Keratinocyte (primary cell): ENCODE results near the gene NOL3. TPM values are rescaled to one million over a fixed set of nuclear protein-coding genes. Genes with fewer than 3 reads are reported as not detected.

Source experiments
- DNase-seq: peaks from one replicate; pipeline ENCODE4 v3.0.0-alpha.2; 2011; ENCODE audit warnings: low read depth, missing footprints, low spot score
- FAIRE-seq: peaks from 2 replicates; lab custom pipeline; 2011; peaks lifted over from hg19 to GRCh38; lab: Jason Lieb, UNC
- H2AFZ ChIP-seq: 2 replicates; pipeline ENCODE4 v1.6.0; 2012; ENCODE audit warnings: low read length, control low read depth, inconsistent platforms; ENCODE audit not compliant: control insufficient read depth
- H3K27ac ChIP-seq: 2 replicates; pipeline ENCODE4 v1.5.1; 2011; ENCODE audit warnings: low read length; ENCODE audit not compliant: control insufficient read depth, insufficient read depth
- H3K27me3 ChIP-seq: 3 replicates; pipeline ENCODE4 v1.6.0; 2011; ENCODE audit warnings: low read length; ENCODE audit not compliant: control insufficient read depth, insufficient read depth; ENCODE audit errors: extremely low read depth
- H3K36me3 ChIP-seq, 2 experiments: 2 replicates in 1 of 2; 3 replicates in 1 of 2; pipeline ENCODE4 v1.5.1; 2011; ENCODE audit warnings: low read length in 2 of 2, mild to moderate bottlenecking in 1 of 2; ENCODE audit not compliant: control insufficient read depth in 2 of 2, insufficient read depth in 2 of 2; ENCODE audit errors: extremely low read depth in 1 of 2
- H3K4me1 ChIP-seq: 3 replicates; pipeline ENCODE4 v1.5.1; 2011; ENCODE audit warnings: low read length; ENCODE audit not compliant: control insufficient read depth, insufficient read depth; ENCODE audit errors: extremely low read depth
- H3K4me2 ChIP-seq: 3 replicates; pipeline ENCODE4 v1.6.0; 2011; ENCODE audit warnings: low read depth, low read length; ENCODE audit not compliant: control insufficient read depth, insufficient read depth; ENCODE audit errors: extremely low read depth
- H3K4me3 ChIP-seq, 3 experiments: fragments of 200-600 bp in 1 of 3; sonication (generic) in 1 of 3; 2 replicates in 2 of 3; 3 replicates in 1 of 3; pipeline ENCODE4 v1.5.1; 2011 to 2016; ENCODE audit warnings: low read length in 3 of 3, mild to moderate bottlenecking in 3 of 3, control low read depth in 2 of 3, inconsistent platforms in 1 of 3, low read depth in 1 of 3, mixed read lengths in 1 of 3, mixed run types in 1 of 3, moderate library complexity in 1 of 3; ENCODE audit not compliant: control insufficient read depth in 2 of 3, insufficient read depth in 2 of 3; ENCODE audit errors: extremely low read depth in 1 of 3
- H3K79me2 ChIP-seq: 2 replicates; pipeline ENCODE4 v1.6.0; 2012; ENCODE audit warnings: low read length; ENCODE audit not compliant: control insufficient read depth, insufficient read depth
- H3K9ac ChIP-seq: 3 replicates; pipeline ENCODE4 v1.6.0; 2011; ENCODE audit warnings: low read length; ENCODE audit not compliant: control insufficient read depth, insufficient read depth; ENCODE audit errors: extremely low read depth
- H3K9me1 ChIP-seq: 3 replicates; pipeline ENCODE4 v1.6.0; 2011; ENCODE audit warnings: low read length; ENCODE audit not compliant: control insufficient read depth, insufficient read depth; ENCODE audit errors: extremely low read depth
- H3K9me3 ChIP-seq: 2 replicates; pipeline ENCODE4 v1.5.1; 2012; ENCODE audit warnings: low read depth, low read length; ENCODE audit not compliant: control insufficient read depth
- H4K20me1 ChIP-seq: 3 replicates; pipeline ENCODE4 v1.6.0; 2011; ENCODE audit warnings: low read length; ENCODE audit not compliant: control insufficient read depth, insufficient read depth; ENCODE audit errors: extremely low read depth
- EZH2 ChIP-seq: IDR thresholded peaks from one replicate; pipeline ENCODE4 v1.6.1; 2012; ENCODE audit warnings: inconsistent platforms, mild to moderate bottlenecking, low read length, moderate library complexity
- dilution Hi-C: fragments of 300-500 bp; cut with MboI; formaldehyde crosslinking; loops from one replicate; pipeline ENCODE4 v1.7.0; 2020; ENCODE audit warnings: low sequenced_read_pairs; ENCODE audit not compliant: extremely low pct_ligation_motif_present
- polyA plus RNA-seq, 5 experiments: library from polyadenylated mRNA; depleted of rRNA in 3 of 5; stranded (reverse) in 3 of 5; stranded (forward) in 1 of 5; unstranded in 1 of 5; fragments of >200 nt; gene quantifications; 1 replicate in 1 of 5; 2 replicates in 3 of 5; 3 replicates in 1 of 5; pipeline versions ENCODE4 v1.2.1 to v1.2.3, GENCODE V29; 2011 to 2012; ENCODE audit warnings: missing spikeins in 2 of 5, low read depth in 1 of 5, low replicate concordance in 1 of 5
- TF ChIP-seq, protein P1 (sequence below), 3 experiments: IDR thresholded peaks in 1 of 3; conservative IDR thresholded peaks in 1 of 3; optimal IDR thresholded peaks in 1 of 3; 2 replicates in 2 of 3; 3 replicates in 1 of 3; pipeline versions ENCODE3 to v1.5.1; 2011; ENCODE audit warnings: low read length in 3 of 3, mild to moderate bottlenecking in 3 of 3, moderate library complexity in 2 of 3, control low read depth in 1 of 3, inconsistent platforms in 1 of 3; ENCODE audit not compliant: insufficient read depth in 2 of 3; ENCODE audit errors: extremely low read depth in 1 of 3

Gene NOL3
- polyA plus RNA-seq, 1 donor (not counting 4 experiments of a cell fraction or from before 2014, with no cell fraction given): 16.8 TPM

DNA sequence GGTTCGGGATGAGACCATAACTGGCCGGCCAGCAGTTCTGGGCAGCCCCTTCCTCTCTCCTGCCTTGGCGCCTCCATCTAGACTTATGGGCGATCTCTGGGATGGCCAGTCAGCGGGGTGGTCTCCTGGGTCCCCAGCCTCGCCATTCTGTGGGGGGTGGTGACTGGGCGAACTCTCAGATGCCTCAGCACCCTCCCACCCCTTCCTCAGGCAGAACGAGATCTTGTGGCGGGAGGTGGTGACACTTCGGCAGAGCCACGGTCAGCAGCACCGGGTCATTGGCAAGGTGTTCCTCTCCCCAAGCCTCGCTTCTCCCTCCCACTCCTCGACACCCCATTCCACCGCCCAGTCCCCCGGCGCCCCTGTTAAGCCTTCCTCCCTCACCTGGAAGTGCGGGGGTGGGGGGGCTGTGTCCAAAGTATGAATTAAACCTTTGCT is 4.2 kb upstream of the NOL3 start:
- Histone ChIP-seq H4K20me1 (no peaks in the 10 kb centered on the region), H3K9ac (no peak overlapping the region), H3K27ac (no peak overlapping the region), H2AFZ (no peak overlapping the region), H3K4me3 (no peak overlapping the region), H3K27me3 (peaks cover 7% of the 10 kb centered on the region), H3K9me3 (no peaks in the 10 kb centered on the region), H3K9me1 (no peaks in the 10 kb centered on the region), H3K36me3 (no peaks in the 10 kb centered on the region), H3K4me2 (no peak overlapping the region), H3K4me1 (peaks cover 34% of the 10 kb centered on the region), H3K79me2 (no peaks in the 10 kb centered on the region)
- dilution Hi-C loops: no loop called here
- TF ChIP-seq, protein P1, sequence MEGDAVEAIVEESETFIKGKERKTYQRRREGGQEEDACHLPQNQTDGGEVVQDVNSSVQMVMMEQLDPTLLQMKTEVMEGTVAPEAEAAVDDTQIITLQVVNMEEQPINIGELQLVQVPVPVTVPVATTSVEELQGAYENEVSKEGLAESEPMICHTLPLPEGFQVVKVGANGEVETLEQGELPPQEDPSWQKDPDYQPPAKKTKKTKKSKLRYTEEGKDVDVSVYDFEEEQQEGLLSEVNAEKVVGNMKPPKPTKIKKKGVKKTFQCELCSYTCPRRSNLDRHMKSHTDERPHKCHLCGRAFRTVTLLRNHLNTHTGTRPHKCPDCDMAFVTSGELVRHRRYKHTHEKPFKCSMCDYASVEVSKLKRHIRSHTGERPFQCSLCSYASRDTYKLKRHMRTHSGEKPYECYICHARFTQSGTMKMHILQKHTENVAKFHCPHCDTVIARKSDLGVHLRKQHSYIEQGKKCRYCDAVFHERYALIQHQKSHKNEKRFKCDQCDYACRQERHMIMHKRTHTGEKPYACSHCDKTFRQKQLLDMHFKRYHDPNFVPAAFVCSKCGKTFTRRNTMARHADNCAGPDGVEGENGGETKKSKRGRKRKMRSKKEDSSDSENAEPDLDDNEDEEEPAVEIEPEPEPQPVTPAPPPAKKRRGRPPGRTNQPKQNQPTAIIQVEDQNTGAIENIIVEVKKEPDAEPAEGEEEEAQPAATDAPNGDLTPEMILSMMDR (optimal IDR thresholded peaks at IDR 0.05 in 1 of 3, IDR thresholded peaks at IDR 0.05 in 1 of 3, conservative IDR thresholded peaks at IDR 0.05 in 1 of 3; ENCODE audit: extremely low read depth in 1 of 3, insufficient read depth in 2 of 3, low read length in 3 of 3): no peak
- TF ChIP-seq EZH2: no peak
- DNase-seq (no peak), FAIRE-seq (no peak)

DNA sequence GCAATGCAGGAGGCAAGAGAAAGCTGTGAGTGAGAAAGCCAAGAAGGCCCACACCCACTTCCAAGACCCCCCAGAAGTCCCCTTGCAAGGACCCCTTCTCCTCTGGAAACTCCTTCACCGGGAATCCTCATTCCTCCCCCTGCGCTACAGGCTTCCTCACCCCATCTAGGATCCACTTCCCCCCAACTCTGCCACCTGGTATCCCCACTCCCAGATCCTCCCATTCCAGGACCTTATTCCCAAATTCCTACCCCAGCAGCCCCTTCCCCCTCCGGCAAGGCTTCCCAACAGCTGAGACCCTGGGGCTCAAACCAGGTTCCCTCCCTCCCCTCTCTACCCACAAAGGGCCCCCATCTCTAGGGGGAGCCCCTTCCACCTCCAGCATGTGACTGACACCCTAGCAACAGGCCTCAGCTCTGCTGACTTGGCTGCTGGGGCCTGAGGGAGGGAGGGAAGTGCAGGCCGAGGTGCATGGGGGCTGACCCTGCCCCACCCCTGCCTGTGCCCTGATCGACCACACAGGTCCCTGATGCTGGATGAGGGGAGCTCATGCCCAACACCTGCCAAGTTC is 3.7 kb upstream of the NOL3 start:
- FAIRE-seq (no peak), DNase-seq (no peak)
- Histone ChIP-seq H3K4me1 (peaks cover 32% of the 10 kb centered on the region), H3K4me3 (no peak overlapping the region), H3K9me3 (no peaks in the 10 kb centered on the region), H2AFZ (no peak overlapping the region), H3K27ac (no peak overlapping the region), H3K27me3 (peaks cover 7% of the 10 kb centered on the region), H3K9ac (no peak overlapping the region), H3K4me2 (no peak overlapping the region), H3K36me3 (no peaks in the 10 kb centered on the region), H3K9me1 (no peaks in the 10 kb centered on the region), H3K79me2 (no peaks in the 10 kb centered on the region), H4K20me1 (no peaks in the 10 kb centered on the region)
- TF ChIP-seq EZH2: no peak
- TF ChIP-seq, protein P1 (optimal IDR thresholded peaks at IDR 0.05 in 1 of 3, IDR thresholded peaks at IDR 0.05 in 1 of 3, conservative IDR thresholded peaks at IDR 0.05 in 1 of 3; ENCODE audit: extremely low read depth in 1 of 3, insufficient read depth in 2 of 3, low read length in 3 of 3): no peak
- dilution Hi-C loops: no loop called here
